ENCODE measurements around the gene MERTK.
"Not testable (repeated sequence)": the region's sequence is repeated elsewhere in the genome, so short reads cannot be mapped to it uniquely, and the experiment has no call there.

MERTK gene

GRCh38 chr2:112018846-112019245 is 120.4 kb downstream of the MERTK start:
- ATAC-seq = no peak

- ATAC-seq = no peak
Measured at GRCh38 chr2:112019569-112019982, 121.2 kb downstream of the MERTK start.

- no peak for ATAC-seq
Measured at GRCh38 chr2:112020561-112020960, 122.2 kb downstream of the MERTK start.

- ATAC-seq = no peak
Measured at GRCh38 chr2:112021290-112021689, 122.9 kb downstream of the MERTK start.

GRCh38 chr2:112021781-112022231 is 123.4 kb downstream of the MERTK start:
- no peak for ATAC-seq

- ATAC-seq = no peak
Measured at GRCh38 chr2:112023707-112024106, 125.3 kb downstream of the MERTK start.

- ATAC-seq = no peak
Measured at GRCh38 chr2:112024231-112024630, 125.8 kb downstream of the MERTK start.

- ATAC-seq = no peak
Measured at GRCh38 chr2:112024896-112025491, 126.6 kb downstream of the MERTK start.

GRCh38 chr2:112026509-112026908 is 128.1 kb downstream of the MERTK start:
- ATAC-seq = no peak

GRCh38 chr2:112027767-112028166 is 129.4 kb downstream of the MERTK start:
- no peak for ATAC-seq

- ATAC-seq = no peak
Measured at GRCh38 chr2:112029164-112029563, 130.8 kb downstream of the MERTK start.

GRCh38 chr2:112031473-112032223 is 133.2 kb downstream of the MERTK start:
- ATAC-seq = no peak

- no peak for ATAC-seq
Measured at GRCh38 chr2:112032224-112032586, 133.8 kb downstream of the MERTK start.

- ATAC-seq = no peak
Measured at GRCh38 chr2:112032689-112033465, 134.5 kb downstream of the MERTK start.

- no peak for ATAC-seq
Measured at GRCh38 chr2:112033600-112033999, 135.2 kb downstream of the MERTK start.

- no peak for ATAC-seq
Measured at GRCh38 chr2:112034924-112035323, 136.5 kb downstream of the MERTK start.

- ATAC-seq = no peak
Measured at GRCh38 chr2:112035786-112036185, 137.4 kb downstream of the MERTK start.

- ATAC-seq = not testable (repeated sequence)
Measured at GRCh38 chr2:112039556-112039955, 141.1 kb downstream of the MERTK start.

GRCh38 chr2:112040066-112040465 is 141.7 kb downstream of the MERTK start:
- ATAC-seq = not testable (repeated sequence)

GRCh38 chr2:112041460-112041859 is 143.1 kb downstream of the MERTK start:
- ATAC-seq = not testable (repeated sequence)

- ATAC-seq = no peak
Measured at GRCh38 chr2:112045446-112046014, 147.1 kb downstream of the MERTK start.

GRCh38 chr2:112046231-112046630 is 147.8 kb downstream of the MERTK start:
- ATAC-seq = no peak

- no peak for ATAC-seq
Measured at GRCh38 chr2:112047537-112048235, 149.3 kb downstream of the MERTK start.

Data from activated CD4-positive, CD25-positive, alpha-beta regulatory T cell treated with anti-CD3 and anti-CD28 coated beads, Interleukin-2, amount 50 U/mL, for 24 hours (primary cell).